ENCODE results near the gene ATP4A. TPM values are rescaled to one million over a fixed set of nuclear protein-coding genes. Genes with fewer than 3 reads are reported as not detected.

Gene ATP4A
- total and polyA plus RNA-seq, 9 of the 15 experiments (the other 6 are each of a cell fraction or from before 2014, with no cell fraction given) = 0.15 TPM; not detected in 8

- TF ChIP-seq, protein P1, sequence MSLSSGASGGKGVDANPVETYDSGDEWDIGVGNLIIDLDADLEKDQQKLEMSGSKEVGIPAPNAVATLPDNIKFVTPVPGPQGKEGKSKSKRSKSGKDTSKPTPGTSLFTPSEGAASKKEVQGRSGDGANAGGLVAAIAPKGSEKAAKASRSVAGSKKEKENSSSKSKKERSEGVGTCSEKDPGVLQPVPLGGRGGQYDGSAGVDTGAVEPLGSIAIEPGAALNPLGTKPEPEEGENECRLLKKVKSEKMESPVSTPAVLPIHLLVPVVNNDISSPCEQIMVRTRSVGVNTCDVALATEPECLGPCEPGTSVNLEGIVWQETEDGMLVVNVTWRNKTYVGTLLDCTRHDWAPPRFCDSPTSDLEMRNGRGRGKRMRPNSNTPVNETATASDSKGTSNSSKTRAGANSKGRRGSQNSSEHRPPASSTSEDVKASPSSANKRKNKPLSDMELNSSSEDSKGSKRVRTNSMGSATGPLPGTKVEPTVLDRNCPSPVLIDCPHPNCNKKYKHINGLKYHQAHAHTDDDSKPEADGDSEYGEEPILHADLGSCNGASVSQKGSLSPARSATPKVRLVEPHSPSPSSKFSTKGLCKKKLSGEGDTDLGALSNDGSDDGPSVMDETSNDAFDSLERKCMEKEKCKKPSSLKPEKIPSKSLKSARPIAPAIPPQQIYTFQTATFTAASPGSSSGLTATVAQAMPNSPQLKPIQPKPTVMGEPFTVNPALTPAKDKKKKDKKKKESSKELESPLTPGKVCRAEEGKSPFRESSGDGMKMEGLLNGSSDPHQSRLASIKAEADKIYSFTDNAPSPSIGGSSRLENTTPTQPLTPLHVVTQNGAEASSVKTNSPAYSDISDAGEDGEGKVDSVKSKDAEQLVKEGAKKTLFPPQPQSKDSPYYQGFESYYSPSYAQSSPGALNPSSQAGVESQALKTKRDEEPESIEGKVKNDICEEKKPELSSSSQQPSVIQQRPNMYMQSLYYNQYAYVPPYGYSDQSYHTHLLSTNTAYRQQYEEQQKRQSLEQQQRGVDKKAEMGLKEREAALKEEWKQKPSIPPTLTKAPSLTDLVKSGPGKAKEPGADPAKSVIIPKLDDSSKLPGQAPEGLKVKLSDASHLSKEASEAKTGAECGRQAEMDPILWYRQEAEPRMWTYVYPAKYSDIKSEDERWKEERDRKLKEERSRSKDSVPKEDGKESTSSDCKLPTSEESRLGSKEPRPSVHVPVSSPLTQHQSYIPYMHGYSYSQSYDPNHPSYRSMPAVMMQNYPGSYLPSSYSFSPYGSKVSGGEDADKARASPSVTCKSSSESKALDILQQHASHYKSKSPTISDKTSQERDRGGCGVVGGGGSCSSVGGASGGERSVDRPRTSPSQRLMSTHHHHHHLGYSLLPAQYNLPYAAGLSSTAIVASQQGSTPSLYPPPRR (CRISPR knock-in tag; IDR thresholded peaks at IDR 0.05; ENCODE audit: borderline replicate concordance) = no peak
- TF ChIP-seq EHMT2 (IDR thresholded peaks at IDR 0.05) = no peak
- TF ChIP-seq NUFIP1 (IDR thresholded peaks at IDR 0.05; ENCODE audit: partially characterized antibody) = no peak
- no peak for TF ChIP-seq HSF4 (CRISPR knock-in tag; IDR thresholded peaks at IDR 0.05; ENCODE audit: borderline replicate concordance)
- TF ChIP-seq GABPB2 (CRISPR knock-in tag; conservative IDR thresholded peaks at IDR 0.05) = no peak
- no peak for TF ChIP-seq TAF1 (IDR thresholded peaks at IDR 0.05; ENCODE audit: control insufficient read depth, extremely low read depth, insufficient read depth, low read length, severe bottlenecking)
- no peak for TF ChIP-seq ATF7 (IDR thresholded peaks at IDR 0.05)
- TF ChIP-seq SREBF2 (CRISPR knock-in tag; IDR thresholded peaks at IDR 0.05) = no peak
- TF ChIP-seq ZKSCAN3 (CRISPR knock-in tag; IDR thresholded peaks at IDR 0.05) = no peak
Observed at GRCh38 chr19:35522745-35523327, 40.6 kb downstream of the ATP4A start (continued).

Data from K562 (cell line).